ENCODE measurements around the gene FARP1.

Gene FARP1

DNA sequence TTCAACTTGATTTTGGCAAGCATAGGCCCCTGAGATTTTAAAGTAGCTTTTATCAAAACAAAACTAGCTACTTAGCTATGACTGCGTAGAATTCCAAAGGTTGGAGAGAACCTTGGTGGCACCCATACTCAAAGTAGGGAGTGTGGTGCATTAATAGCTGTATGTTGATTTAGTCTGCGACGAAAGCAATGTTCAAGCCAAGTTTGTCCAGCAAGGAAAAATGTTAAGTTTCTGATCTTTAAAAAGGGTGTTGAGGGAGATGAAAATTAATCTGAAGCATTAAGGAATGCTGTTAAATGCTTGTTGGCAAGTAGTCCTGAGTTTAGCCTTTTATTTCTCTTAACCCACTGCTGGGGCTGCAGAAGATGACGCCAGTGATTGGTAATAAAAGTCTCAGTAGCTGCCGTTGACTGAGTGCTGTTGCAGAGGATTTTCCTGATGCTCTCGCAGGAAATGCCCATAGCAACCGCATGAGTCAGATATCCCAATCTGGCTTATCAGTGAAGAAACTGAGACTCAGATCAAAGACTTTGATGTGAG is 110.1 kb downstream of the FARP1 start:
- H3K27ac ChIP-seq, result no peak overlapping the region
- TF ChIP-seq ZFX (IDR thresholded peaks at IDR 0.05), result no peak
- TF ChIP-seq, protein P1, sequence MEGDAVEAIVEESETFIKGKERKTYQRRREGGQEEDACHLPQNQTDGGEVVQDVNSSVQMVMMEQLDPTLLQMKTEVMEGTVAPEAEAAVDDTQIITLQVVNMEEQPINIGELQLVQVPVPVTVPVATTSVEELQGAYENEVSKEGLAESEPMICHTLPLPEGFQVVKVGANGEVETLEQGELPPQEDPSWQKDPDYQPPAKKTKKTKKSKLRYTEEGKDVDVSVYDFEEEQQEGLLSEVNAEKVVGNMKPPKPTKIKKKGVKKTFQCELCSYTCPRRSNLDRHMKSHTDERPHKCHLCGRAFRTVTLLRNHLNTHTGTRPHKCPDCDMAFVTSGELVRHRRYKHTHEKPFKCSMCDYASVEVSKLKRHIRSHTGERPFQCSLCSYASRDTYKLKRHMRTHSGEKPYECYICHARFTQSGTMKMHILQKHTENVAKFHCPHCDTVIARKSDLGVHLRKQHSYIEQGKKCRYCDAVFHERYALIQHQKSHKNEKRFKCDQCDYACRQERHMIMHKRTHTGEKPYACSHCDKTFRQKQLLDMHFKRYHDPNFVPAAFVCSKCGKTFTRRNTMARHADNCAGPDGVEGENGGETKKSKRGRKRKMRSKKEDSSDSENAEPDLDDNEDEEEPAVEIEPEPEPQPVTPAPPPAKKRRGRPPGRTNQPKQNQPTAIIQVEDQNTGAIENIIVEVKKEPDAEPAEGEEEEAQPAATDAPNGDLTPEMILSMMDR (conservative IDR thresholded peaks at IDR 0.05), result no peak

DNA sequence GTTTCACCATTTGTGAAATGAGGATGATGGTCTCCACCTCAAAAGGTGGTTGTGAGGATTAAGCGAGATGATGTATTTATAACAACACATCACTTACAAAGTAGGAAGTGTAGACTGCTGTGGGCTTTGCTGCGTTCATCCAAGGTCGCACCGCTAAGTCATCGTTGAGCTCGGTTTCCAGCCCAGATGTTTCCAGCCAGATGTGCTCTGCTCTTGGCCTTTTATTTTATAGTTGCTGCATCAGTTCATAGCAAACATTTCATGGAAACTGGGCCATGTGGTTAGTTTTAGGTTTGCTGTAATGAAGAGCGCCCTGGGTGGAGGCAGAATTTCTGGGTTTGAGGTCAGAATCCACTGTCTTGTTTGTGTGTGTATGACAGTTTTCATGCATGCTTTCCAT is 110.6 kb downstream of the FARP1 start:
- no peak overlapping the region for H3K27ac ChIP-seq
- TF ChIP-seq, protein P1 (conservative IDR thresholded peaks at IDR 0.05), result no peak
- no peak for TF ChIP-seq ZFX (IDR thresholded peaks at IDR 0.05)

DNA sequence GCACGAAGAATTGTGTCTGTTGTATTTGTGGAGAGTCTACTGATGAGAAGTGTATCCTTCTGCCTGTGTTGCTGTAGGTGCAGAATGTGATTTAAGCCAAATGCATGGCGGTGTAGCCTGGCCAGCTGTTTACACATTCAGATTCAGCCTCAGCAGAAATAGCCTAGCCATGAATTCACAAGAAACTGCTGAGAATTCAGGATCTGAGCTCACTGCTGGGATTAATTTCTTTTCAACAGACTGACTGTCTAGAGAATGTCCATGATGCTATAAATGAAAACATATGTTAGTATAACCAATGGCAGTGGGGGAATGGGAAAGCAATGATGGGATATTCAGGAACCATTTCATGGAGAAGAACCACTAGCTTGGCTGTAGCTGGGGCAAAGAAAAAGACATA is 111.6 kb downstream of the FARP1 start:
- no peak overlapping the region for H3K27ac ChIP-seq

DNA sequence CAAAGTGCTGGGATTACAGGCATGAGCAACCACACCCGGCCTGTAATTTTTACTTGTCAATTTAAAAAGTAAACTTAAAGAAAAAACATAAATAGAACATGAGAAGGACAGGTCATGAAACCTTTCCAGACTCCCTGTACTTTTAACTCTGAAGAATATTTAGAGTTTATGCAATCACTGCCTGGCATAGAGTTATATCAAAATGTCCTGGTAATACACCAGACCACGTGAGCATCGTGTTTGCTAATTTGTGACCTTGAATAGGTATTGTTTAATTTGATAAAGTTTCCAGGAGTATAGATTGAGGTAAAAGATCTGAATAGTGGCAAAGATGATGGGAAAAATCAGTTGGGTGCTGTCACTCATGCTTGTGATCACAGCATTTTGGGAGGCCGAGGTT is 115.3 kb downstream of the FARP1 start:
- H3K27ac ChIP-seq, result no peak overlapping the region
- TF ChIP-seq, protein P1 (conservative IDR thresholded peaks at IDR 0.05), result no peak
- TF ChIP-seq ZFX (IDR thresholded peaks at IDR 0.05), result no peak

More for the DNA sequence above, 111.6 kb downstream of the FARP1 start:
- TF ChIP-seq ZFX (IDR thresholded peaks at IDR 0.05), result no peak
- TF ChIP-seq, protein P1 (conservative IDR thresholded peaks at IDR 0.05), result no peak

DNA sequence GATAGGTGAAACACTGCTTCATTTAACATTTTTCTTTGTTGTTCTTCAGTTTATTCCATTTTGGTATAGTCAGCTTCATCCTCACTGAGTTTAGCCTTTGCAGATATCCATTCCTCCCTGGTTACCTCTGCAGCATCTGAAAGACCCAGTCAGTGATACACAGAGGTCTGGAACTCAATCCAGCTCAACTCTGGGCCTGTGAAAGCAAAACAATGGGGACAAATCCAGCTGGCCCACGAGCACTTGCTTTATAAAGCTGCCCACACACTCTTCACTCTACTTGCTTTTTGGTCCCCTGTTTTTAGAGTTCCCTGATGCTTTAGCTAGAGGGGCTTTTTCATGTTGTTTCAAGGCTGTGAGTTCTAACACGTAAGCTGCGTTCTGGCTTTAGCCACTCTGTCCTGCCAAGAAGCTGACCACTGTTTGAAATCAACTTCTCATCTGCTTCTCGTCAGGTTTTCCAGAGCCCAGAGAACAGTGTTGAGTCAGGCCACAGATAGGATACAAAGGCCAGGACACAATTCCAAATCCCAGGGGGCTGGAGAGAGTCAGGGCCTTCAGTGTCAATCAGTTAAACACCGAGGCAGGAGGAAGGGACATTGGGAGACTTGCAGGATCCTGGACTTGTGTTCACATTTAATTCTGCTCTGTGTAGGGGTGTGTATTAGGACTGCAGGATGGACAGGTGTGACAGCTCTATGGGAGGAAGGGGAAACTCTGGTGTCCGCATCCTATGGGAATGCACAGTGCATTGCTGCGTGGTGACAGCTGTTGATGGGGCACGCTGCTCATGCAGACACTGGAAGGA is 117.7 kb downstream of the FARP1 start:
- no peak overlapping the region for H3K27ac ChIP-seq
- TF ChIP-seq ZFX (IDR thresholded peaks at IDR 0.05), result no peak
- TF ChIP-seq, protein P1 (conservative IDR thresholded peaks at IDR 0.05), result no peak

DNA sequence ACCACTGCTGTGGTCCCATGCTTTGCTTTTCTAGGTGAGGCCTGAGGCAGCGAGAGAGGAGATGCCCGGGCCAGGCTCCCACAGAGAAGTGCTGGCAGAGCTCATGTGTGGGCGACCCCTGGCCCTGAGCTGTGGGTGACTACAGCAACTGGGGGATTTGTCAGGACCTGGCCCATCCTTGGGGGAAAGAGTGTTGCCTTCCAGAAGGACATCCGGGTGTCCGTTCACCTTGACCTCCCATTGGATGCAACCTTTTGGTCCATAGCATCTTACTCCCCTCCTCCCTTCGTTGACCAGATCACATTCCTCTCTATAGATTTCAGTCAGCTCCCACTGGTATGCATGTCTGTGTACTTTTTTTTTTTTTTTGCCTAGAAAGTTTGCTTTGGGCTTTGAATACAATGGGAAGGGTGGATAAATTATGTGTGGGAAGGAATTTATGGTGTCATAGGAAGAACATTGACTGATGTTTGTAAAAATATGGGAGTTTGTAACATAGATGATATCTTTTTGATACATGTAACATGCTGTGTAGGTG is 118.3 kb downstream of the FARP1 start:
- TF ChIP-seq, protein P1 (conservative IDR thresholded peaks at IDR 0.05), result no peak
- TF ChIP-seq ZFX (IDR thresholded peaks at IDR 0.05), result no peak
- H3K27ac ChIP-seq, result no peak overlapping the region

DNA sequence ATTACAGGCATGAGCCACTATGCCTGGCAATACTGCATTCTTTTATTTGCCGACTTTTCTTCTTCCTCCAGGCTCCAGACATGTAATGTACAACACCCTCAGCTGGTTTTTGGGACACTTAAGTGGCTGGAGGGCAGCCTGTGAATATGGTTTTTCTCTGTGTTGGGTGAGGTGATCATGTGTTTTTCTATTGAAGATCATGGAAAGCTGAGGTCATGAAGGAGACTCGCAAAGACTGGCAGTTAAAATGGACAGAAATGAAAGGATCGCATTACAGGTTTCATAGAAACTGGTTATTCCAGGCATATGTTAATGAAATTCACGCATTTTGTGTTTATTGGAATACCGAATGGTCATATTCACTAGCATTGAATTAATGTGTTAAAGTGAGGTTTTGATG is 119.4 kb downstream of the FARP1 start:
- TF ChIP-seq, protein P1 (conservative IDR thresholded peaks at IDR 0.05), result no peak
- TF ChIP-seq ZFX (IDR thresholded peaks at IDR 0.05), result no peak
- H3K27ac ChIP-seq, result no peak overlapping the region

Measured in C4-2B (cell line).